Liver (tissue), 9 donors: Measurements from ENCODE around the gene CAMK2B. TPM values are rescaled to one million over a fixed set of nuclear protein-coding genes. Genes with fewer than 3 reads are reported as not detected.

ENCODE experiments used
- DNase-seq: peaks from one replicate; pipeline ENCODE4 v3.0.0-alpha.2; 2017; ENCODE audit warnings: low spot score
- H3K27ac ChIP-seq, 2 donors: one replicate each; pipeline ENCODE4 v1.7.0; 2013; ENCODE audit warnings: inconsistent platforms in 2 of 2, low read length in 2 of 2, control low read depth in 1 of 2, low read depth in 1 of 2, mild to moderate bottlenecking in 1 of 2
- H3K27me3 ChIP-seq, 4 donors: one replicate each; pipeline versions ENCODE4 v1.6.1 to v1.7.0; 2013; ENCODE audit warnings: low read length in 3 of 4, inconsistent platforms in 1 of 4, mild to moderate bottlenecking in 1 of 4, moderate library complexity in 1 of 4; ENCODE audit not compliant: control insufficient read depth in 4 of 4, insufficient read depth in 4 of 4
- H3K36me3 ChIP-seq, 4 donors: one replicate each; pipeline versions ENCODE4 v1.6.1 to v1.7.0; 2013; ENCODE audit warnings: low read length in 3 of 4, mild to moderate bottlenecking in 3 of 4, low read depth in 1 of 4, moderate library complexity in 1 of 4; ENCODE audit not compliant: control insufficient read depth in 4 of 4, insufficient read depth in 3 of 4
- H3K4me1 ChIP-seq, 4 donors: one replicate each; pipeline versions ENCODE4 v1.6.1 to v1.7.0; 2013; ENCODE audit warnings: low read length in 3 of 4, mild to moderate bottlenecking in 3 of 4, moderate library complexity in 1 of 4; ENCODE audit not compliant: control insufficient read depth in 4 of 4, insufficient read depth in 4 of 4
- H3K4me3 ChIP-seq, 3 donors: one replicate each; pipeline versions ENCODE4 v1.6.1 to v1.7.0; 2013; ENCODE audit warnings: low read length in 3 of 3, control low read depth in 1 of 3, low read depth in 1 of 3, mild to moderate bottlenecking in 1 of 3
- H3K9ac ChIP-seq, 2 donors: one replicate each; pipeline ENCODE4 v1.7.0; 2013; ENCODE audit warnings: low read length in 2 of 2, mild to moderate bottlenecking in 2 of 2, moderate library complexity in 2 of 2, control low read depth in 1 of 2, low read depth in 1 of 2
- H3K9me3 ChIP-seq, 4 donors: one replicate each; pipeline versions ENCODE4 v1.6.1 to v1.7.0; 2013; ENCODE audit warnings: low read length in 3 of 4; ENCODE audit not compliant: control insufficient read depth in 4 of 4
- CTCF ChIP-seq: fragments of 150-350 bp; IDR thresholded peaks from 2 replicates; pipeline ENCODE4 v1.5.1; 2017; ENCODE audit warnings: improper control_type of control experiment, low read depth, low read length; ENCODE audit not compliant: missing input control
- EGR1 ChIP-seq, 2 donors: IDR thresholded peaks; 2 replicates each; pipeline ENCODE4 v1.6.1; 2016 to 2018; ENCODE audit warnings: antibody characterized with exemption in 2 of 2, low read depth in 2 of 2
- FOXA1 ChIP-seq: IDR thresholded peaks from 2 replicates; pipeline ENCODE4 v1.6.1; 2016; ENCODE audit warnings: antibody characterized with exemption
- FOXA2 ChIP-seq: IDR thresholded peaks from 2 replicates; pipeline ENCODE4 v1.6.1; 2016; ENCODE audit warnings: antibody characterized with exemption
- GABPA ChIP-seq, 2 donors: IDR thresholded peaks in 1 of 2; conservative IDR thresholded peaks in 1 of 2; 2 replicates each; pipeline ENCODE4 v1.6.1; 2016; ENCODE audit warnings: antibody characterized with exemption in 2 of 2, mild to moderate bottlenecking in 1 of 2, moderate library complexity in 1 of 2
- HNF4A ChIP-seq, 2 donors: conservative IDR thresholded peaks; 2 replicates each; pipeline ENCODE4 v1.6.1; 2016; ENCODE audit warnings: antibody characterized with exemption in 2 of 2, mild to moderate bottlenecking in 2 of 2
- HNF4G ChIP-seq: IDR thresholded peaks from 2 replicates; pipeline ENCODE4 v1.6.1; 2016; ENCODE audit warnings: antibody characterized with exemption
- JUND ChIP-seq, 2 donors: IDR thresholded peaks; 2 replicates each; pipeline ENCODE4 v1.6.1; 2016; ENCODE audit warnings: antibody characterized with exemption in 2 of 2
- MAX ChIP-seq: IDR thresholded peaks from 2 replicates; pipeline ENCODE4 v1.6.1; 2016; ENCODE audit warnings: antibody characterized with exemption
- NR2F2 ChIP-seq: IDR thresholded peaks from 2 replicates; pipeline ENCODE4 v1.6.1; 2016; ENCODE audit warnings: antibody characterized with exemption
- RAD21 ChIP-seq, 2 donors: IDR thresholded peaks; 2 replicates each; pipeline ENCODE4 v1.6.1; 2016; ENCODE audit warnings: antibody characterized with exemption in 2 of 2, mild to moderate bottlenecking in 2 of 2
- REST ChIP-seq: IDR thresholded peaks from 2 replicates; pipeline ENCODE4 v1.6.1; 2016; ENCODE audit warnings: antibody characterized with exemption, mild to moderate bottlenecking
- RXRA ChIP-seq, 2 donors: IDR thresholded peaks; 2 replicates each; pipeline ENCODE4 v1.6.1; 2017 to 2018; ENCODE audit warnings: antibody characterized with exemption in 2 of 2, mild to moderate bottlenecking in 1 of 2
- SP1 ChIP-seq: IDR thresholded peaks from 2 replicates; pipeline ENCODE4 v1.6.1; 2018; ENCODE audit warnings: antibody characterized with exemption, mild to moderate bottlenecking
- TAF1 ChIP-seq: conservative IDR thresholded peaks from 2 replicates; pipeline ENCODE4 v1.6.1; 2016; ENCODE audit warnings: antibody characterized with exemption, mild to moderate bottlenecking
- YY1 ChIP-seq: IDR thresholded peaks from 2 replicates; pipeline ENCODE4 v1.6.1; 2016; ENCODE audit warnings: antibody characterized with exemption, mild to moderate bottlenecking
- WGBS: extraction: QIAGEN DNeasy Blood & Tissue Kit; methylation state at CpG from one replicate; pipeline ENCODE4 v1.1.7; 2013; 5-methylcytosine and 5-hydroxymethylcytosine counted together
- polyA plus RNA-seq, 2 donors: library from polyadenylated mRNA; stranded (reverse) in 1 of 2; unstranded in 1 of 2; fragments of 200-250 nt in 1 of 2; fragments of >200 nt in 1 of 2; fragmentation: Nextera tagmentation in 1 of 2; extraction: Ambion mirVana in 1 of 2; gene quantifications; one replicate each; pipeline versions ENCODE4 v1.2.1 to v1.2.3, GENCODE V29; 2013 to 2015
- total RNA-seq, 2 donors: library from RNA; depleted of rRNA; stranded (reverse); fragments of >200 nt; gene quantifications; one replicate each; pipeline ENCODE4 v1.2.3, GENCODE V29; 2014
- TF ChIP-seq, protein P1 (sequence below): IDR thresholded peaks from 2 replicates; pipeline ENCODE4 v1.6.1; 2016; ENCODE audit warnings: antibody characterized with exemption
- TF ChIP-seq, protein P2 (sequence below): IDR thresholded peaks from 2 replicates; pipeline ENCODE4 v1.6.1; 2016; ENCODE audit warnings: antibody characterized with exemption
- donor health status: healthy.
- donor health status: healthy.
- donor health status: healthy.
- donor health status: healthy.
- donor health status: healthy.

CAMK2B gene
- total and polyA plus RNA-seq, 4 donors: 2.1 to 3.3 (median 2.2) TPM; not detected in 1

DNA sequence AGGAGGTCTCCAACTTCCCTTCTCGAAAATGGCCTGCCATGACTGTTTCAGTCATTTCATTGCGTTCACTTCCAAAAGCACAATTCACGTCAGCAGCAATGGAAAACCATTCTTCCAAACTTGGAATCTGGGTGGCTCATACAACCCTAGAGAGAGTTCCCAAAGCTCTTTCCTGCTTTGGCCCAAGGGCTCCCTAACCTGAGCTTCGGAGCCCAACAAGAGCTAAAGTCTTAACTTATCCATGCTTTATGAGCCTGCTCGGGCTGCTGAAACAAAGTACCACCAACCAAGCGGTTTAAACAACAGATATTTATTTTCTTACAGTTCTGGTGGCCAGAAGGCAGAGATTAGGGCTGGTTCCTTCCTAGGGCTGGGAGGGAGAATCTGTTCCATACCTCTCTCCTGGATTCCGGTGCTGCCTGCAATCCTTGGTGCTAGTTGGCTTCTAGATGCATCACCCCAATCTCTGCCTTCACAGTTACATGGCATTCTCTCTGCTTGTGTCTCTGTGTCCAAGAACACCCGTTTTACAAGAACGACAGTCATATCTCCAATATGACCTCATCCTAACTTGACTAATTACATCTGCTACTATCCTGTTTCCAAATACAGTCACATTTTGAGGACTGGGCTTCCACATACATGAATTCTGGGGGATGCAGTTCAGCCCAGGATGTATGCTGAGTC lies 33.5 kb downstream of the CAMK2B start:
- no peak for TF ChIP-seq MAX
- no peak for TF ChIP-seq YY1
- no peak for TF ChIP-seq FOXA1
- no peak for TF ChIP-seq REST
- TF ChIP-seq JUND (IDR thresholded peaks at IDR 0.05): no peak
- no peak for TF ChIP-seq TAF1
- TF ChIP-seq HNF4A (conservative IDR thresholded peaks at IDR 0.05): no peak
- no peak for TF ChIP-seq SP1
- TF ChIP-seq, protein P1, sequence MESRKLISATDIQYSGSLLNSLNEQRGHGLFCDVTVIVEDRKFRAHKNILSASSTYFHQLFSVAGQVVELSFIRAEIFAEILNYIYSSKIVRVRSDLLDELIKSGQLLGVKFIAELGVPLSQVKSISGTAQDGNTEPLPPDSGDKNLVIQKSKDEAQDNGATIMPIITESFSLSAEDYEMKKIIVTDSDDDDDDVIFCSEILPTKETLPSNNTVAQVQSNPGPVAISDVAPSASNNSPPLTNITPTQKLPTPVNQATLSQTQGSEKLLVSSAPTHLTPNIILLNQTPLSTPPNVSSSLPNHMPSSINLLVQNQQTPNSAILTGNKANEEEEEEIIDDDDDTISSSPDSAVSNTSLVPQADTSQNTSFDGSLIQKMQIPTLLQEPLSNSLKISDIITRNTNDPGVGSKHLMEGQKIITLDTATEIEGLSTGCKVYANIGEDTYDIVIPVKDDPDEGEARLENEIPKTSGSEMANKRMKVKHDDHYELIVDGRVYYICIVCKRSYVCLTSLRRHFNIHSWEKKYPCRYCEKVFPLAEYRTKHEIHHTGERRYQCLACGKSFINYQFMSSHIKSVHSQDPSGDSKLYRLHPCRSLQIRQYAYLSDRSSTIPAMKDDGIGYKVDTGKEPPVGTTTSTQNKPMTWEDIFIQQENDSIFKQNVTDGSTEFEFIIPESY: no peak
- no peak for TF ChIP-seq EGR1 (IDR thresholded peaks at IDR 0.05; ENCODE audit: low read depth in 2 of 2)
- TF ChIP-seq HNF4G: no peak
- TF ChIP-seq GABPA (IDR thresholded peaks at IDR 0.05 in 1 of 2, conservative IDR thresholded peaks at IDR 0.05 in 1 of 2): no peak
- TF ChIP-seq RXRA (IDR thresholded peaks at IDR 0.05): no peak
- TF ChIP-seq, protein P2, sequence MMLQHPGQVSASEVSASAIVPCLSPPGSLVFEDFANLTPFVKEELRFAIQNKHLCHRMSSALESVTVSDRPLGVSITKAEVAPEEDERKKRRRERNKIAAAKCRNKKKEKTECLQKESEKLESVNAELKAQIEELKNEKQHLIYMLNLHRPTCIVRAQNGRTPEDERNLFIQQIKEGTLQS: no peak
- TF ChIP-seq NR2F2: no peak
- TF ChIP-seq CTCF: no peak
- TF ChIP-seq FOXA2: no peak
- no peak for TF ChIP-seq RAD21 (IDR thresholded peaks at IDR 0.05)
- 82% methylated on average over 9 of the region's 9 CpGs for WGBS
- no peak for DNase-seq
- no peak overlapping the region for H3K4me3 ChIP-seq
- H3K27me3 ChIP-seq: no peaks in the 10 kb centered on the region
- H3K9ac ChIP-seq: no peak overlapping the region
- no peaks in the 10 kb centered on the region for H3K36me3 ChIP-seq
- H3K27ac ChIP-seq: peak overlapping the region; percentile 32 to 53
- no peaks in the 10 kb centered on the region for H3K9me3 ChIP-seq
- H3K4me1 ChIP-seq: peaks cover 0 to 4% (median 0%) of the 10 kb centered on the region in 4 donors
